PC-9 (cell line): ENCODE measurements around the gene CAMTA1. TPM values are rescaled to one million over a fixed set of nuclear protein-coding genes. Genes with fewer than 3 reads are reported as not detected.

Experiments
- BruUV-seq: library from RNA; stranded (reverse); fragments of 400-500 nt; replicated peaks from 2 replicates; lab custom pipeline; 2021; lab: Mats Ljungman, UMichigan
- CTCF ChIA-PET: fragments of 300-600 bp; sonication (Branson Sonifier 250); formaldehyde crosslinking; loops from one replicate; lab custom pipeline; 2022; ENCODE audit warnings: antibody characterized with exemption; lab: Charles Lee
- POLR2A ChIA-PET: fragments of 300-600 bp; sonication (Branson Sonifier 250); formaldehyde crosslinking; loops from one replicate; lab custom pipeline; 2022; ENCODE audit warnings: antibody characterized with exemption; ENCODE audit not compliant: unreplicated experiment; lab: Charles Lee
- DNase-seq, 2 experiments: peaks; one replicate each; pipeline versions ENCODE4 v3.0.0 to v3.0.0-alpha.2; 2015 to 2022; ENCODE audit warnings: mixed read lengths in 1 of 2
- H2AFZ ChIP-seq: fragments of 200-600 bp; sonication (generic); 2 replicates; pipeline ENCODE4 v1.8.1; 2017; ENCODE audit warnings: antibody characterized with exemption
- H3F3A ChIP-seq: fragments of 200-600 bp; sonication (generic); 2 replicates; pipeline ENCODE4 v1.8.1; 2017; ENCODE audit warnings: antibody characterized with exemption, mild to moderate bottlenecking, low read depth; ENCODE audit not compliant: insufficient read depth
- H3K27ac ChIP-seq: fragments of 200-600 bp; sonication (generic); 2 replicates; pipeline ENCODE4 v1.6.1; 2016; ENCODE audit warnings: mixed run types
- H3K27me3 ChIP-seq: fragments of 200-600 bp; sonication (generic); 2 replicates; pipeline ENCODE4 v1.6.1; 2016; ENCODE audit warnings: low read depth, mixed run types; ENCODE audit not compliant: insufficient read depth
- H3K36me3 ChIP-seq: fragments of 200-600 bp; sonication (generic); 2 replicates; pipeline ENCODE4 v1.6.1; 2016; ENCODE audit warnings: low read depth, mixed run types
- H3K4me1 ChIP-seq: fragments of 200-600 bp; sonication (generic); replicated peaks from 2 replicates; pipeline ENCODE4 v1.6.1; 2016; ENCODE audit warnings: mixed run types; ENCODE audit not compliant: insufficient read depth
- H3K4me2 ChIP-seq: fragments of 200-600 bp; sonication (generic); 2 replicates; pipeline ENCODE4 v1.6.1; 2017; ENCODE audit warnings: mixed run types
- H3K4me3 ChIP-seq: fragments of 200-600 bp; sonication (generic); 2 replicates; pipeline ENCODE4 v1.6.1; 2016; ENCODE audit warnings: mixed run types
- H3K79me2 ChIP-seq: fragments of 200-600 bp; sonication (generic); 2 replicates; pipeline ENCODE4 v1.6.1; 2017; ENCODE audit warnings: low read depth, mixed run types
- H3K9me2 ChIP-seq: fragments of 200-600 bp; sonication (generic); 2 replicates; pipeline ENCODE4 v1.8.1; 2017; ENCODE audit warnings: mild to moderate bottlenecking; ENCODE audit not compliant: insufficient read depth
- H3K9me3 ChIP-seq: fragments of 200-600 bp; sonication (generic); 2 replicates; pipeline ENCODE4 v1.8.1; 2016; ENCODE audit warnings: low read depth; ENCODE audit not compliant: insufficient read depth
- H4K20me1 ChIP-seq: fragments of 200-600 bp; sonication (generic); 2 replicates; pipeline ENCODE4 v1.8.1; 2017; ENCODE audit not compliant: insufficient read depth
- EZH2 ChIP-seq: fragments of 200-600 bp; sonication (generic); IDR thresholded peaks from 2 replicates; pipeline ENCODE4 v1.8.0; 2017; ENCODE audit warnings: antibody characterized with exemption, low read depth
- intact Hi-C: fragments of 100-400 bp; cut with micrococcal nuclease; formaldehyde crosslinking; loops from one replicate; pipeline ENCODE4 v1.10.0; 2022; ENCODE audit not compliant: unreplicated experiment
- total RNA-seq: library from RNA; stranded (reverse); gene quantifications from 2 replicates; pipeline ENCODE4 v1.2.3, GENCODE V29; 2021
- TF ChIP-seq, protein P1 (sequence below): fragments of 200-600 bp; sonication (generic); conservative IDR thresholded peaks from 2 replicates; pipeline ENCODE4 v1.6.1; 2017; ENCODE audit warnings: mixed run types, antibody characterized with exemption, mild to moderate bottlenecking, moderate library complexity

CAMTA1 gene
- total RNA-seq, 1 experiment from 2014 or later, result 72.3 TPM

DNA sequence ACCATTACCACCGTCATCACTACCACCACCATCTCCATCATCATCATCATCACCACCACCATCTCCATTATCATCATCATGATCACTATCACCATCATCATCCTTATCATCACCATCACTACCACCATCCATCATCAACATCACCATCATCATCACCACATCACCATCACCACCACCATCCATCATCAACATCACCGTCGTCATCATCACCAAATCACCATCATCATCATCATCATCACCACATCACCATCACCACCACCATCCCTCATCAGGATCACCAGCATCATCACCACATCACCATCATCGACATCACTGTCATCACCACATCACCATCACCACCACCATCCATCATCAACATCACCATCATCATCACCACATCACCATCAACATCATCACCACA, 782.8 kb downstream of the CAMTA1 start:
- no peaks in the 10 kb centered on the region for H4K20me1 ChIP-seq
- H3K36me3 ChIP-seq, result no peaks in the 10 kb centered on the region
- CTCF ChIA-PET, result no interaction called here
- H3K4me3 ChIP-seq, result no peak overlapping the region
- POLR2A ChIA-PET, result no interaction called here
- no TSS peak for BruUV-seq
- H3K79me2 ChIP-seq, result no peaks in the 10 kb centered on the region
- H3K4me2 ChIP-seq, result no peak overlapping the region
- peaks cover 28% of the 10 kb centered on the region; the same call in 1 of the 2 replicates for H3K27me3 ChIP-seq
- no peak overlapping the region for H3K27ac ChIP-seq
- H3K9me3 ChIP-seq, result no peaks in the 10 kb centered on the region
- no peaks in the 10 kb centered on the region for H3K4me1 ChIP-seq
- no peak for DNase-seq
- no peak overlapping the region for H2AFZ ChIP-seq
- TF ChIP-seq, protein P1, sequence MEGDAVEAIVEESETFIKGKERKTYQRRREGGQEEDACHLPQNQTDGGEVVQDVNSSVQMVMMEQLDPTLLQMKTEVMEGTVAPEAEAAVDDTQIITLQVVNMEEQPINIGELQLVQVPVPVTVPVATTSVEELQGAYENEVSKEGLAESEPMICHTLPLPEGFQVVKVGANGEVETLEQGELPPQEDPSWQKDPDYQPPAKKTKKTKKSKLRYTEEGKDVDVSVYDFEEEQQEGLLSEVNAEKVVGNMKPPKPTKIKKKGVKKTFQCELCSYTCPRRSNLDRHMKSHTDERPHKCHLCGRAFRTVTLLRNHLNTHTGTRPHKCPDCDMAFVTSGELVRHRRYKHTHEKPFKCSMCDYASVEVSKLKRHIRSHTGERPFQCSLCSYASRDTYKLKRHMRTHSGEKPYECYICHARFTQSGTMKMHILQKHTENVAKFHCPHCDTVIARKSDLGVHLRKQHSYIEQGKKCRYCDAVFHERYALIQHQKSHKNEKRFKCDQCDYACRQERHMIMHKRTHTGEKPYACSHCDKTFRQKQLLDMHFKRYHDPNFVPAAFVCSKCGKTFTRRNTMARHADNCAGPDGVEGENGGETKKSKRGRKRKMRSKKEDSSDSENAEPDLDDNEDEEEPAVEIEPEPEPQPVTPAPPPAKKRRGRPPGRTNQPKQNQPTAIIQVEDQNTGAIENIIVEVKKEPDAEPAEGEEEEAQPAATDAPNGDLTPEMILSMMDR, result no peak
- TF ChIP-seq EZH2, result no peak
- intact Hi-C loops, result no loop called here
- no peaks in the 10 kb centered on the region for H3F3A ChIP-seq
- H3K9me2 ChIP-seq, result no peaks in the 10 kb centered on the region

DNA sequence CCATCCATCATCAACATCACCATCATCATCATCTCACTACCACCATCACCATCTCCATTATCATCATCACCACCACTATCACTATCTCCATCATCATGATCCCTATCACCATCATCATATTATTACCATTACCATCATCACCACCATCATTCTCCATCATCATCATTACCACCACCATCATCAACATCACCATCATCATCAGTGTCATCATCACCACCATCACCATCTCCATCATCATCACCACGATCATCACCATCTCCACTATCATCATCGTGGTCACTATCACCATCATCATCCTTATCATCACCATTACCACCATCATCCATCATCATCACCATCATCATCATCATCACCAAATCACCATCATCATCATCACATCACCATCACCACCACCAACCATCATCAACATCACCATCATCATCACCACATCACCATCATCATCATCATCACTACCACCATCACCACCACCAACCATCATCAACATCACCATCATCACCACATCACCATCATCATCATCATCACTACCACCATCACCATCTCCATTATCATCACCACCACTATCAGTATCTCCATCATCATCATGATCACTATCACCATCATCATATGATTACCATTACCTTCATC, 783.8 kb downstream of the CAMTA1 start:
- no peaks in the 10 kb centered on the region for H3K36me3 ChIP-seq
- TF ChIP-seq, protein P1, result no peak
- TF ChIP-seq EZH2, result no peak
- CTCF ChIA-PET, result no interaction called here

DNA sequence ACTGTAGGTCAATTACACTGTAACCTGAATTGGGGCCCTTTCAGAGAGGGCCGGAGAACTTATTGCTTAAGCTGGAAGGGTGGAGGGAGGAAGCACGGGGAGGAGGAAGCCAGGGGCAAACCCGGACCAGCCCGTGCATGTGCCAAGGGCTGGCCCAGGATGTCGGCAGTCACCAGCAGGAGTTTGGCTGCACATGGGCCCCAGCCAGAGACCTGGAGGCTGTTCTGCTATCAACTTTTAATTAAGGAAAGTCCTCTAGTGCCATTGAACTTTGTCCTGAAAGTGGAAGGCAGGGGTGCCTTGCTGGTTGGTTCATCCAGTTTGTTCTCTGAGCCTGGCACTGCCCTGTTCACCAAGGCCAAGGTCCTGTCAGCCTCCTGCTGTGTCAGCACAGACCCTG, 785.1 kb downstream of the CAMTA1 start:
- POLR2A ChIA-PET, result no interaction called here
- no peak overlapping the region for H2AFZ ChIP-seq
- no peaks in the 10 kb centered on the region for H3F3A ChIP-seq
- no peak overlapping the region for H3K4me3 ChIP-seq
- H3K9me2 ChIP-seq, result no peaks in the 10 kb centered on the region
- no peaks in the 10 kb centered on the region for H4K20me1 ChIP-seq
- no peak overlapping the region for H3K27ac ChIP-seq
- intact Hi-C loops, result no loop called here
- H3K36me3 ChIP-seq, result no peaks in the 10 kb centered on the region
- TF ChIP-seq, protein P1, result no peak
- TF ChIP-seq EZH2, result no peak
- CTCF ChIA-PET, result no interaction called here
- H3K27me3 ChIP-seq, result peaks cover 35% of the 10 kb centered on the region
- BruUV-seq, result no TSS peak
- H3K79me2 ChIP-seq, result no peaks in the 10 kb centered on the region
- no peaks in the 10 kb centered on the region for H3K4me1 ChIP-seq
- DNase-seq, result no peak
- H3K9me3 ChIP-seq, result no peaks in the 10 kb centered on the region
- no peak overlapping the region for H3K4me2 ChIP-seq

More for the DNA sequence above, 783.8 kb downstream of the CAMTA1 start:
- Histone ChIP-seq H2AFZ (no peak overlapping the region), H3K4me2 (no peak overlapping the region), H3K27me3 (peaks cover 30% of the 10 kb centered on the region), H3K79me2 (no peaks in the 10 kb centered on the region), H3K27ac (no peak overlapping the region), H3K4me3 (no peak overlapping the region), H3K9me3 (no peaks in the 10 kb centered on the region), H3K9me2 (no peaks in the 10 kb centered on the region), H3K4me1 (no peaks in the 10 kb centered on the region), H4K20me1 (no peaks in the 10 kb centered on the region), H3F3A (no peaks in the 10 kb centered on the region)
- no peak for DNase-seq
- no TSS peak for BruUV-seq
- intact Hi-C loops, result no loop called here
- POLR2A ChIA-PET, result no interaction called here
